Measurements from ENCODE around the gene EVPL.

EVPL gene

GRCh38 chr17:75959839-75960511 lies 67.1 kb downstream of the EVPL start:
- no peak for TF ChIP-seq CTCF (IDR thresholded peaks at IDR 0.05; ENCODE audit: low read depth, low read length, missing control alignments)

GRCh38 chr17:75959051-75959838 lies 67.9 kb downstream of the EVPL start:
- H3K4me3 ChIP-seq (replicated peaks; ENCODE audit: low read depth, low read length) = no peak overlapping the region
- DNase-seq (ENCODE audit: extremely low read depth, low read depth) = no peak
- no peak for TF ChIP-seq CTCF (IDR thresholded peaks at IDR 0.05; ENCODE audit: low read depth, low read length, missing control alignments)

More at GRCh38 chr17:75959839-75960511, 67.1 kb downstream of the EVPL start:
- H3K4me3 ChIP-seq (replicated peaks; ENCODE audit: low read depth, low read length) = no peak overlapping the region
- DNase-seq (ENCODE audit: extremely low read depth, low read depth) = no peak

All from HFF-Myc (cell line).